Bronchial epithelial cell (primary cell): ENCODE measurements around the gene FBXO42. TPM values are rescaled to one million over a fixed set of nuclear protein-coding genes. Genes with fewer than 3 reads are reported as not detected.

ENCODE experiments used
- DNase-seq: peaks from one replicate; pipeline ENCODE4 v3.0.0-alpha.2; 2010; ENCODE audit warnings: low read depth
- FAIRE-seq: peaks from 2 replicates; lab custom pipeline; 2011; peaks lifted over from hg19 to GRCh38; lab: Jason Lieb, UNC
- H3K27me3 ChIP-seq: 2 replicates; pipeline ENCODE4 v1.5.1; 2011; ENCODE audit warnings: low read length; ENCODE audit not compliant: control insufficient read depth, insufficient read depth
- H3K36me3 ChIP-seq: 2 replicates; pipeline ENCODE4 v1.5.1; 2011; ENCODE audit warnings: low read length; ENCODE audit not compliant: control insufficient read depth, insufficient read depth
- H3K4me3 ChIP-seq: 2 replicates; pipeline ENCODE4 v1.5.1; 2011; ENCODE audit warnings: mild to moderate bottlenecking, low read depth, low read length, control low read depth
- CTCF ChIP-seq: IDR thresholded peaks from 2 replicates; pipeline ENCODE4 v1.5.1; 2011; ENCODE audit warnings: mild to moderate bottlenecking, moderate library complexity, low read length, control low read depth, inconsistent platforms; ENCODE audit not compliant: insufficient read depth, severe bottlenecking
- total RNA-seq: library from RNA; depleted of rRNA; stranded (reverse); fragments of >200 nt; gene quantifications from 2 replicates; pipeline ENCODE4 v1.2.1, GENCODE V29; 2014

The FBXO42 gene
- total RNA-seq, 1 donor from 2014 or later: 10.8 TPM

GRCh38 chr1:16233431-16233830 lies 118.8 kb downstream of the FBXO42 start:
- FAIRE-seq (no peak), DNase-seq (no peak)
- Histone ChIP-seq H3K36me3 (peaks cover 2% of the 10 kb centered on the region), H3K4me3 (no peak overlapping the region), H3K27me3 (no peaks in the 10 kb centered on the region)
- TF ChIP-seq CTCF: no peak

- no peak overlapping the region for H3K4me3 ChIP-seq
- FAIRE-seq (no peak), DNase-seq (no peak)
- peaks cover 2% of the 10 kb centered on the region for H3K36me3 ChIP-seq
- peaks cover 9% of the 10 kb centered on the region for H3K27me3 ChIP-seq
- no peak for TF ChIP-seq CTCF
Observed at GRCh38 chr1:16232316-16232710, 120.0 kb downstream of the FBXO42 start.

- FAIRE-seq (no peak), DNase-seq (no peak)
- TF ChIP-seq CTCF: no peak
Observed at GRCh38 chr1:16231331-16232315, 120.7 kb downstream of the FBXO42 start.

GRCh38 chr1:16230744-16231143 lies 121.5 kb downstream of the FBXO42 start:
- Histone ChIP-seq H3K4me3 (no peak overlapping the region), H3K27me3 (peaks cover 15% of the 10 kb centered on the region), H3K36me3 (peaks cover 2% of the 10 kb centered on the region)
- no peak for TF ChIP-seq CTCF
- no peak for DNase-seq
- FAIRE-seq: no peak

More at GRCh38 chr1:16231331-16232315, 120.7 kb downstream of the FBXO42 start:
- H3K36me3 ChIP-seq: peaks cover 2% of the 10 kb centered on the region
- peaks cover 12% of the 10 kb centered on the region for H3K27me3 ChIP-seq
- H3K4me3 ChIP-seq: no peak overlapping the region

- TF ChIP-seq CTCF: no peak
- DNase-seq: no peak
- FAIRE-seq: peak; percentile 7
- Histone ChIP-seq H3K36me3 (peaks cover 2% of the 10 kb centered on the region), H3K27me3 (peaks cover 15% of the 10 kb centered on the region), H3K4me3 (no peak overlapping the region)
Observed at GRCh38 chr1:16229976-16230740, 122.1 kb downstream of the FBXO42 start.
